Neuronal stem cell (in vitro differentiated cells): ENCODE data around the gene TREX2.

ENCODE experiments used
- DNase-seq: peaks from one replicate; pipeline ENCODE4 v3.0.0-alpha.2; 2013; ENCODE audit warnings: low spot score
- H2AFZ ChIP-seq: one replicate; pipeline ENCODE4 v1.6.1; 2013; ENCODE audit warnings: mild to moderate bottlenecking, low read length, inconsistent platforms
- H2AK5ac ChIP-seq: 2 replicates; pipeline ENCODE4 v1.6.1; 2013; ENCODE audit warnings: low read depth, mild to moderate bottlenecking, inconsistent platforms, low read length, moderate library complexity, mixed read lengths
- H2BK120ac ChIP-seq: 2 replicates; pipeline ENCODE4 v1.6.1; 2013; ENCODE audit warnings: low read depth, mild to moderate bottlenecking, inconsistent platforms, low read length, moderate library complexity, mixed read lengths
- H2BK12ac ChIP-seq: one replicate; pipeline ENCODE4 v1.6.1; 2013; ENCODE audit warnings: low read length, inconsistent platforms
- H2BK15ac ChIP-seq: 2 replicates; pipeline ENCODE4 v1.6.1; 2013; ENCODE audit warnings: mild to moderate bottlenecking, low read length, inconsistent platforms, mixed read lengths
- H2BK5ac ChIP-seq: one replicate; pipeline ENCODE4 v1.6.1; 2013; ENCODE audit warnings: inconsistent platforms, mild to moderate bottlenecking, low read length, moderate library complexity
- H3K14ac ChIP-seq: one replicate; pipeline ENCODE4 v1.6.1; 2013; ENCODE audit warnings: low read length, inconsistent platforms
- H3K18ac ChIP-seq: 2 replicates; pipeline ENCODE4 v1.6.1; 2013; ENCODE audit warnings: low read length, inconsistent platforms
- H3K23ac ChIP-seq: 2 replicates; pipeline ENCODE4 v1.6.1; 2013; ENCODE audit warnings: low read depth, mild to moderate bottlenecking, mixed read lengths, low read length, inconsistent platforms; ENCODE audit not compliant: poor library complexity
- H3K27ac ChIP-seq: replicated peaks from 3 replicates; pipeline ENCODE4 v1.5.1; 2013; ENCODE audit warnings: low read length, inconsistent platforms
- H3K27me3 ChIP-seq, 3 experiments: 2 replicates each; pipeline ENCODE4 v1.6.1; 2013; ENCODE audit warnings: low read length in 3 of 3, mild to moderate bottlenecking in 2 of 3, inconsistent platforms in 1 of 3, low read depth in 1 of 3, mixed read lengths in 1 of 3, moderate library complexity in 1 of 3; ENCODE audit not compliant: control insufficient read depth in 3 of 3, insufficient read depth in 3 of 3
- H3K36me3 ChIP-seq, 2 donors: replicated peaks in 1 of 2; 2 replicates each; pipeline ENCODE4 v1.6.1; 2013; ENCODE audit warnings: low read length in 2 of 2; ENCODE audit not compliant: control insufficient read depth in 2 of 2, insufficient read depth in 2 of 2
- H3K4ac ChIP-seq: 2 replicates; pipeline ENCODE4 v1.6.1; 2013; ENCODE audit warnings: inconsistent platforms, mild to moderate bottlenecking, low read length, moderate library complexity
- H3K4me1 ChIP-seq, 2 donors: 1 replicate in 1 of 2; 2 replicates in 1 of 2; pipeline ENCODE4 v1.6.1; 2013; ENCODE audit warnings: low read length in 2 of 2, low read depth in 1 of 2; ENCODE audit not compliant: control insufficient read depth in 2 of 2, insufficient read depth in 1 of 2
- H3K4me2 ChIP-seq: one replicate; pipeline ENCODE4 v1.6.1; 2013; ENCODE audit warnings: mild to moderate bottlenecking, low read length, inconsistent platforms; ENCODE audit not compliant: insufficient read depth, poor library complexity, severe bottlenecking
- H3K4me3 ChIP-seq, 2 donors: 2 replicates each; pipeline ENCODE4 v1.5.1; 2013; ENCODE audit warnings: low read length in 2 of 2, mild to moderate bottlenecking in 2 of 2, inconsistent platforms in 1 of 2, moderate library complexity in 1 of 2
- H3K79me1 ChIP-seq: one replicate; pipeline ENCODE4 v1.6.1; 2013; ENCODE audit warnings: low read depth, mild to moderate bottlenecking, inconsistent platforms, low read length, moderate library complexity
- H3K9ac ChIP-seq: one replicate; pipeline ENCODE4 v1.6.1; 2013; ENCODE audit warnings: mild to moderate bottlenecking, low read depth, low read length, inconsistent platforms; ENCODE audit not compliant: poor library complexity
- H3K9me3 ChIP-seq, 2 donors: replicated peaks in 1 of 2; 2 replicates each; pipeline versions ENCODE3 to v1.6.1; 2013; ENCODE audit warnings: low read length in 2 of 2, mild to moderate bottlenecking in 2 of 2, inconsistent platforms in 1 of 2, low read depth in 1 of 2, mixed read lengths in 1 of 2, moderate library complexity in 1 of 2; ENCODE audit not compliant: control insufficient read depth in 2 of 2, insufficient read depth in 1 of 2
- H4K8ac ChIP-seq: one replicate; pipeline ENCODE4 v1.6.1; 2013; ENCODE audit warnings: low read depth, mild to moderate bottlenecking, inconsistent platforms, low read length, moderate library complexity
- H4K91ac ChIP-seq: one replicate; pipeline ENCODE4 v1.6.1; 2013; ENCODE audit warnings: low read length, low read depth, mild to moderate bottlenecking, inconsistent platforms; ENCODE audit not compliant: poor library complexity
- WGBS, 2 donors: extraction: QIAGEN DNeasy Blood & Tissue Kit; methylation state at CpG; one replicate each; pipeline ENCODE4 v1.1.7; 2013; ENCODE audit warnings: missing lambda C conversion rate in 2 of 2, mixed read lengths in 1 of 2; ENCODE audit not compliant: insufficient read length in 2 of 2, insufficient replicate concordance in 1 of 2; ENCODE audit errors: extremely low coverage in 2 of 2; 5-methylcytosine and 5-hydroxymethylcytosine counted together

TREX2 gene

GRCh38 chrX:153433161-153433680 is 12.6 kb downstream of the TREX2 start:
- Histone ChIP-seq H3K4ac (no peak overlapping the region), H2BK120ac (no peak overlapping the region), H3K36me3 (no peaks in the 10 kb centered on the region), H2BK12ac (no peak overlapping the region), H2AK5ac (no peak overlapping the region), H4K8ac (no peak overlapping the region), H3K23ac (no peak overlapping the region), H3K4me3 (no peak overlapping the region), H3K14ac (no peak overlapping the region), H3K9me3 (no peaks in the 10 kb centered on the region), H2AFZ (no peak overlapping the region), H4K91ac (no peak overlapping the region), H3K18ac (no peak overlapping the region), H3K4me1 (no peaks in the 10 kb centered on the region), H3K27ac (no peak overlapping the region), H3K9ac (no peak overlapping the region), H3K4me2 (no peak overlapping the region), H2BK5ac (no peak overlapping the region), H3K79me1 (no peaks in the 10 kb centered on the region), H2BK15ac (no peak overlapping the region), H3K27me3 (peaks cover 0 to 15% (median 0%) of the 10 kb centered on the region in 3 experiments)
- WGBS, 2 donors = no CpG with 5 or more reads among the region's 12 CpGs
- no peak for DNase-seq

DNA sequence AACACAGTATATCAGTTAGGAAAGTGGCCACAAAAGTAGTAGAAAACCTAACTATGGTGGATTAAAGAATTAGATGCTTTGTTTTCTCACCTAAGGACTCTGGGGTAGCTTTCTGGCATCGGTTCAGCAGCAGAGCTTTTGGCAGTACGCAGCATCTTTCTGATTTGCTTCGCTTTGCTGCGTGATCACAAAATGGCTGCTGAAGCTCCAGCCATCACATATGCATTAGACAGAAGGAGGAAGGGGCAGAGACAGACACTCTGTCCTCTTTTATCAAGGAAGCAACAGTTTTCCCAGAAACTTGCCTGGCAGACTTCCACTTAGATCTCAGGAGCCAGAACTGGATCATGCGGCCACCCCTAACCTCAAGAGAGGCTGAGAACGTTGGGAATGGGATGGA is 15.1 kb downstream of the TREX2 start:
- DNase-seq = no peak
- no peak overlapping the region for H4K8ac ChIP-seq
- WGBS, 2 donors = no CpG with 5 or more reads among the region's 6 CpGs
- H2BK5ac ChIP-seq = no peak overlapping the region
- H3K9ac ChIP-seq = no peak overlapping the region
- no peak overlapping the region for H3K4me2 ChIP-seq
- H2AK5ac ChIP-seq = no peak overlapping the region
- H3K4me1 ChIP-seq = no peaks in the 10 kb centered on the region
- no peak overlapping the region for H2BK12ac ChIP-seq
- no peaks in the 10 kb centered on the region for H3K9me3 ChIP-seq
- H2BK15ac ChIP-seq = no peak overlapping the region
- H3K4ac ChIP-seq = no peak overlapping the region
- H3K4me3 ChIP-seq = no peak overlapping the region
- H3K27me3 ChIP-seq = peaks cover 0 to 22% (median 0%) of the 10 kb centered on the region in 3 experiments
- H3K18ac ChIP-seq = no peak overlapping the region
- H2BK120ac ChIP-seq = no peak overlapping the region
- H2AFZ ChIP-seq = no peak overlapping the region
- no peaks in the 10 kb centered on the region for H3K79me1 ChIP-seq
- no peaks in the 10 kb centered on the region for H3K36me3 ChIP-seq
- no peak overlapping the region for H3K23ac ChIP-seq
- H4K91ac ChIP-seq = no peak overlapping the region
- no peak overlapping the region for H3K27ac ChIP-seq
- H3K14ac ChIP-seq = no peak overlapping the region

- DNase-seq = no peak
- Histone ChIP-seq H3K4ac (no peak overlapping the region), H2BK5ac (no peak overlapping the region), H2BK12ac (no peak overlapping the region), H2AFZ (no peak overlapping the region), H3K36me3 (no peaks in the 10 kb centered on the region), H3K4me2 (no peak overlapping the region), H3K27me3 (peaks cover 0 to 53% (median 0%) of the 10 kb centered on the region in 3 experiments), H3K23ac (no peak overlapping the region), H2AK5ac (no peak overlapping the region), H4K8ac (no peak overlapping the region), H3K9ac (no peak overlapping the region), H3K79me1 (no peaks in the 10 kb centered on the region), H3K27ac (no peak overlapping the region), H3K4me1 (no peaks in the 10 kb centered on the region), H3K4me3 (no peak overlapping the region), H2BK120ac (no peak overlapping the region), H3K9me3 (no peaks in the 10 kb centered on the region), H3K18ac (no peak overlapping the region), H2BK15ac (no peak overlapping the region), H4K91ac (no peak overlapping the region), H3K14ac (no peak overlapping the region)
- WGBS, 2 donors = no CpG with 5 or more reads among the region's 3 CpGs
Observed at GRCh38 chrX:153426204-153426603, 19.7 kb downstream of the TREX2 start.

- H2AK5ac ChIP-seq = no peak overlapping the region
- H3K79me1 ChIP-seq = no peaks in the 10 kb centered on the region
- no peak overlapping the region for H2BK12ac ChIP-seq
- H2BK15ac ChIP-seq = no peak overlapping the region
- no peaks in the 10 kb centered on the region for H3K9me3 ChIP-seq
- no peaks in the 10 kb centered on the region for H3K36me3 ChIP-seq
- H3K23ac ChIP-seq = no peak overlapping the region
- no peak overlapping the region for H3K14ac ChIP-seq
- no peak overlapping the region for H2BK5ac ChIP-seq
- H3K9ac ChIP-seq = no peak overlapping the region
- H3K27ac ChIP-seq = no peak overlapping the region
- H3K27me3 ChIP-seq = peaks cover 0 to 72% (median 0%) of the 10 kb centered on the region in 3 experiments
- no peak overlapping the region for H3K4ac ChIP-seq
- H3K4me1 ChIP-seq = no peaks in the 10 kb centered on the region
- no peak overlapping the region for H3K4me3 ChIP-seq
- DNase-seq = no peak
- H3K18ac ChIP-seq = no peak overlapping the region
- H4K8ac ChIP-seq = no peak overlapping the region
- no peak overlapping the region for H2BK120ac ChIP-seq
- H2AFZ ChIP-seq = no peak overlapping the region
- no peak overlapping the region for H4K91ac ChIP-seq
- no CpG with 5 or more reads among the region's 8 CpGs for WGBS, 2 donors
- H3K4me2 ChIP-seq = no peak overlapping the region
Observed at GRCh38 chrX:153423652-153424051, 22.2 kb downstream of the TREX2 start.
